A673 (cell line): ENCODE measurements around the gene PXDN. TPM values are rescaled to one million over a fixed set of nuclear protein-coding genes. Genes with fewer than 3 reads are reported as not detected.

Source experiments
- BruUV-seq: library from RNA; stranded (reverse); fragments of 400-500 nt; replicated peaks from 2 replicates; lab custom pipeline; 2021; lab: Mats Ljungman, UMichigan
- CTCF ChIA-PET: fragments of 300-600 bp; sonication (Branson Sonifier 250); formaldehyde crosslinking; loops from one replicate; lab custom pipeline; 2022; ENCODE audit warnings: antibody characterized with exemption; lab: Charles Lee
- POLR2A ChIA-PET: fragments of 300-600 bp; sonication (Branson Sonifier 250); formaldehyde crosslinking; loops from one replicate; lab custom pipeline; 2022; ENCODE audit warnings: antibody characterized with exemption; ENCODE audit not compliant: low non-redundant PET; lab: Charles Lee
- DNase-seq: peaks from one replicate; pipeline ENCODE4 v3.0.0-alpha.2; 2015; ENCODE audit warnings: low spot score
- H3K27ac ChIP-seq: fragments of 200-600 bp; sonication (generic); 2 replicates; pipeline ENCODE4 v1.5.1; 2016; ENCODE audit warnings: mixed run types, low read depth, mild to moderate bottlenecking, mixed read lengths, antibody characterized with exemption, low read length; ENCODE audit not compliant: poor library complexity, severe bottlenecking
- H3K27me3 ChIP-seq: fragments of 200-600 bp; sonication (generic); replicated peaks from 2 replicates; pipeline ENCODE4 v1.6.1; 2017; ENCODE audit warnings: mixed run types, low read depth, mild to moderate bottlenecking, mixed read lengths, antibody characterized with exemption, low read length; ENCODE audit not compliant: insufficient read depth, poor library complexity
- H3K36me3 ChIP-seq: fragments of 200-600 bp; sonication (generic); 2 replicates; pipeline ENCODE4 v1.6.1; 2016; ENCODE audit warnings: mixed run types, mild to moderate bottlenecking, mixed read lengths, antibody characterized with exemption, low read length; ENCODE audit not compliant: insufficient read depth, poor library complexity, severe bottlenecking
- H3K4me1 ChIP-seq: fragments of 200-600 bp; sonication (generic); 2 replicates; pipeline ENCODE4 v1.6.1; 2017; ENCODE audit warnings: mixed run types, mild to moderate bottlenecking, mixed read lengths, antibody characterized with exemption, low read length; ENCODE audit not compliant: insufficient read depth, poor library complexity, severe bottlenecking
- H3K4me3 ChIP-seq: fragments of 200-600 bp; sonication (generic); 2 replicates; pipeline ENCODE4 v1.5.1; 2016; ENCODE audit warnings: low read depth, mixed run types, mild to moderate bottlenecking, mixed read lengths, low read length; ENCODE audit not compliant: poor library complexity, severe bottlenecking
- H3K9me3 ChIP-seq: fragments of 200-600 bp; sonication (generic); 2 replicates; pipeline ENCODE4 v1.6.1; 2016; ENCODE audit warnings: mixed run types, low read depth, mild to moderate bottlenecking, mixed read lengths, antibody characterized with exemption, low read length; ENCODE audit not compliant: poor library complexity, severe bottlenecking
- EZH2 ChIP-seq: fragments of 200-600 bp; sonication (generic); IDR thresholded peaks from 2 replicates; pipeline ENCODE4 v1.6.1; 2017; ENCODE audit warnings: borderline replicate concordance, low read depth, mild to moderate bottlenecking, mixed read lengths, antibody characterized with exemption, low read length; ENCODE audit not compliant: poor library complexity, severe bottlenecking
- intact Hi-C: fragments of 100-400 bp; cut with micrococcal nuclease; formaldehyde crosslinking; loops from one replicate; pipeline ENCODE4 v1.10.0; 2022; ENCODE audit not compliant: unreplicated experiment
- total RNA-seq: library from RNA; stranded (reverse); gene quantifications from 2 replicates; pipeline ENCODE4 v1.2.3, GENCODE V29; 2021
- TF ChIP-seq, protein P1 (sequence below): fragments of 300-800, 200-600 bp; sonication (generic); conservative IDR thresholded peaks from 2 replicates; pipeline ENCODE4 v1.5.1; 2017; ENCODE audit warnings: low read depth, mild to moderate bottlenecking, antibody characterized with exemption, low read length, moderate library complexity, mixed read lengths

PXDN gene
- total RNA-seq, 1 experiment from 2014 or later = 162 TPM

DNA sequence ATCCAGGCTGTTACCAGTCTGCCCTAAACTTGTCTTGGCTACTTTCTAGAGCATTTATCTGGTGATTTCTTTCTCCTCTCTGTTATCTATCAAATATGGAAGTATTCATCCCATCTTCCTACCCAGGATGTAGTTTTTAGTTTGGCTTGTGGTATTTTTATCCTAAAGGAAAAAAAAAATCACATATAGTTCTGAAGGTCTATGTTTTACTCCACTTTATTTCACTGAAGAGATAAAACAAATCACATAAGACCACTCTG, 62.2 kb downstream of the PXDN start:
- no peak for DNase-seq
- Histone ChIP-seq H3K36me3 (peaks cover 65% of the 10 kb centered on the region), H3K9me3 (no peaks in the 10 kb centered on the region), H3K27ac (no peak overlapping the region), H3K4me3 (no peak overlapping the region), H3K4me1 (peaks cover 13% of the 10 kb centered on the region), H3K27me3 (no peaks in the 10 kb centered on the region)
- POLR2A ChIA-PET = no interaction called here
- TF ChIP-seq EZH2 = no peak
- TF ChIP-seq, protein P1, sequence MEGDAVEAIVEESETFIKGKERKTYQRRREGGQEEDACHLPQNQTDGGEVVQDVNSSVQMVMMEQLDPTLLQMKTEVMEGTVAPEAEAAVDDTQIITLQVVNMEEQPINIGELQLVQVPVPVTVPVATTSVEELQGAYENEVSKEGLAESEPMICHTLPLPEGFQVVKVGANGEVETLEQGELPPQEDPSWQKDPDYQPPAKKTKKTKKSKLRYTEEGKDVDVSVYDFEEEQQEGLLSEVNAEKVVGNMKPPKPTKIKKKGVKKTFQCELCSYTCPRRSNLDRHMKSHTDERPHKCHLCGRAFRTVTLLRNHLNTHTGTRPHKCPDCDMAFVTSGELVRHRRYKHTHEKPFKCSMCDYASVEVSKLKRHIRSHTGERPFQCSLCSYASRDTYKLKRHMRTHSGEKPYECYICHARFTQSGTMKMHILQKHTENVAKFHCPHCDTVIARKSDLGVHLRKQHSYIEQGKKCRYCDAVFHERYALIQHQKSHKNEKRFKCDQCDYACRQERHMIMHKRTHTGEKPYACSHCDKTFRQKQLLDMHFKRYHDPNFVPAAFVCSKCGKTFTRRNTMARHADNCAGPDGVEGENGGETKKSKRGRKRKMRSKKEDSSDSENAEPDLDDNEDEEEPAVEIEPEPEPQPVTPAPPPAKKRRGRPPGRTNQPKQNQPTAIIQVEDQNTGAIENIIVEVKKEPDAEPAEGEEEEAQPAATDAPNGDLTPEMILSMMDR = no peak
- BruUV-seq = no TSS peak
- intact Hi-C loops = no loop called here
- CTCF ChIA-PET = no interaction called here

DNA sequence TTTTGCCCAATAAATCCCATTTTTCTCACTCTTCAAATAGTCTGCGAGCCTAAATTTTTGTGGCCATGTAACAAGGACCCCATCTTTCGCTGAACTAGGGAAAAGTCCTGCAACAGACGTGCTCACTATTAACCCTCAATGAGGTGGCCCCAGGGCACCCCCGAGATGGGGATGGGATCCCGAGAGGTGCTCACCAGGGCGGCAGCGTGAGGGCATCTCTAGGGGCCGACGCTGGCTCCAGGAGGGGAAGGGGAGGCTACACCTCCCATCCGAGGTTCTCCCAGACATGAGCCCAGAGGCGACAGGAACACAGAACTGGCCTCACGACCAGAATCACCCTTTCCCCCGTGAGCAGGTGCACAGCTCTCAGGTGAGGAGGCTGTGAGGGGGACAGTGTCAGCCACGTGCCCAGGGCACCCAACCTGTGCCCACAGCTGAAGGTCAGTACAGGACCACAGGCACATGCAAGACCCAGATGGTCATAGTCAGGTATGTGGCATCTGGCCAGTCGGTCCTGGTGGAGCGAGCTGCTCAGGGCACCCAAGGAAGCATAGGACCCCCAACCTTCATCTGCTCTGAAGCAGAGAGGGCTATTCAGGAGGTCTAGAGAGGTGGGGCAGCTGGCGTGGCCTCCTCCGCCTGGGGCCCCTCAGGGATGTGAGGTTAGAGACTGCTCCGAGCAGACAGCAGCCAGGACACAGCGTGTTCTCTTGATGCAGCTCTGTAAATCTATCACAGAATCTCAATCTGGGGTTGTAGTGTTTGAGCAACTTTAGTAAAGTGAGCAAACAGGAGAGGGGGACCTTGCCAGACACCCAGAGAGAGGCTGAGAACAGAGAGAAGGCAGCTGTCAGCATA, 62.8 kb downstream of the PXDN start:
- peaks cover 65% of the 10 kb centered on the region for H3K36me3 ChIP-seq
- no peak for TF ChIP-seq EZH2
- TF ChIP-seq, protein P1 = no peak
- no peaks in the 10 kb centered on the region for H3K9me3 ChIP-seq
- BruUV-seq = no TSS peak
- no peak overlapping the region for H3K4me3 ChIP-seq
- ChIA-PET POLR2A (no interaction called here), CTCF (no interaction called here)
- H3K27ac ChIP-seq = no peak overlapping the region
- H3K4me1 ChIP-seq = peaks cover 13% of the 10 kb centered on the region
- intact Hi-C loops = no loop called here
- no peaks in the 10 kb centered on the region for H3K27me3 ChIP-seq
- no peak for DNase-seq

DNA sequence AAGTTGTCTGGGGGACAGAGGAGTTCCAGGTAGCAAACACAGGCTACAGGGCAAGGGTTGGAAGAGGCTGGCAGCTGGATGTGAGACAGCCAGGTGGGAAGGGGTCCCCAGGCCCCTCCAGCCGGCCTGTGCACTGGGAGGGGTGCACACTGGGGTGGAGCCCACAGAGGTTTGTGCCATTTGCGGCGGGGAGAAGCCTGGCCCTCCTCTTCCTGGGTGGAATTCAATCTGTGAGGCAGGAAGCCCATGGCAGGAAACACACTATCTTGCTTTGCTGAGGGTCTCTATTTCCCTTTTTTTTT, 63.3 kb downstream of the PXDN start:
- Histone ChIP-seq H3K27ac (no peak overlapping the region), H3K36me3 (peaks cover 70% of the 10 kb centered on the region), H3K9me3 (no peaks in the 10 kb centered on the region), H3K4me3 (no peak overlapping the region), H3K4me1 (peaks cover 13% of the 10 kb centered on the region), H3K27me3 (no peaks in the 10 kb centered on the region)
- intact Hi-C loops = no loop called here
- no peak for TF ChIP-seq EZH2
- TF ChIP-seq, protein P1 = no peak
- CTCF ChIA-PET = no interaction called here
- DNase-seq = no peak
- no TSS peak for BruUV-seq
- POLR2A ChIA-PET = no interaction called here
